ENCODE measurements around the gene SERPINI1.

- no peak for TF ChIP-seq PPARA (CRISPR knock-in tag; IDR thresholded peaks at IDR 0.05; ENCODE audit: borderline replicate concordance)
- TF ChIP-seq PATZ1 (CRISPR knock-in tag; IDR thresholded peaks at IDR 0.05; ENCODE audit: borderline replicate concordance): no peak
- TF ChIP-seq ZFP3 (CRISPR knock-in tag; IDR thresholded peaks at IDR 0.05): no peak
Observed at GRCh38 chr3:167821248-167821805, 85.8 kb downstream of the SERPINI1 start.

All from SK-N-SH treated with all-trans-retinoic acid at 6 μM for 48 hours (cell line).